HG02759 (cell line): ENCODE data around the gene PILRB.
"Not testable (repeated sequence)": the region's sequence is repeated elsewhere in the genome, so short reads cannot be mapped to it uniquely, and the experiment has no call there.

Experiments used
- ATAC-seq: cut with Tn5 transposase; IDR thresholded peaks from one replicate; pipeline ENCODE4 v1.9.1; 2021; ENCODE audit warnings: mild to moderate bottlenecking, moderate library complexity; ENCODE audit not compliant: unreplicated experiment

PILRB gene

GRCh38 chr7:100353685-100354330 is 4.1 kb upstream of the PILRB start:
- ATAC-seq: no peak

GRCh38 chr7:100356416-100357068 is 1.4 kb upstream of the PILRB start:
- no peak for ATAC-seq

GRCh38 chr7:100357131-100357561 is 771 bp upstream of the PILRB start:
- ATAC-seq: no peak

- no peak for ATAC-seq
These were observed 918 bp downstream of the PILRB start for GRCh38 chr7:100358857-100359212.

GRCh38 chr7:100360135-100360854 is 2.4 kb downstream of the PILRB start:
- no peak for ATAC-seq

GRCh38 chr7:100363098-100363497 is 5.2 kb downstream of the PILRB start:
- no peak for ATAC-seq

GRCh38 chr7:100363797-100364196 is 5.9 kb downstream of the PILRB start:
- ATAC-seq: not testable (repeated sequence)

GRCh38 chr7:100364480-100364879 is 6.6 kb downstream of the PILRB start:
- ATAC-seq: no peak

GRCh38 chr7:100365998-100366367 is 8.1 kb downstream of the PILRB start:
- ATAC-seq: not testable (repeated sequence)

- no peak for ATAC-seq
These were observed 8.7 kb downstream of the PILRB start for GRCh38 chr7:100366411-100367250.

- no peak for ATAC-seq
These were observed 9.3 kb downstream of the PILRB start for GRCh38 chr7:100367251-100367620.

GRCh38 chr7:100367676-100368613 is 10.0 kb downstream of the PILRB start:
- ATAC-seq: no peak

GRCh38 chr7:100369105-100369504 is 11.2 kb downstream of the PILRB start:
- peak; percentile 63 for ATAC-seq

- no peak for ATAC-seq
These were observed 12.4 kb downstream of the PILRB start for GRCh38 chr7:100370303-100370702.

GRCh38 chr7:100370746-100371145 is 12.8 kb downstream of the PILRB start:
- no peak for ATAC-seq

GRCh38 chr7:100371561-100372171 is 13.7 kb downstream of the PILRB start:
- no peak for ATAC-seq

GRCh38 chr7:100372256-100372655 is 14.3 kb downstream of the PILRB start:
- no peak for ATAC-seq

- no peak for ATAC-seq
These were observed 14.8 kb downstream of the PILRB start for GRCh38 chr7:100372694-100373093.

- no peak for ATAC-seq
These were observed 15.4 kb downstream of the PILRB start, which contains the start of gene PILRA for GRCh38 chr7:100373261-100373831. Gene PILRA, plus strand, starts transcription at chr7:100373487. Its CDS starts 170 bp downstream, at chr7:100373657.
